Measurements from ENCODE around the gene GABRG3.

GABRG3 gene

DNA sequence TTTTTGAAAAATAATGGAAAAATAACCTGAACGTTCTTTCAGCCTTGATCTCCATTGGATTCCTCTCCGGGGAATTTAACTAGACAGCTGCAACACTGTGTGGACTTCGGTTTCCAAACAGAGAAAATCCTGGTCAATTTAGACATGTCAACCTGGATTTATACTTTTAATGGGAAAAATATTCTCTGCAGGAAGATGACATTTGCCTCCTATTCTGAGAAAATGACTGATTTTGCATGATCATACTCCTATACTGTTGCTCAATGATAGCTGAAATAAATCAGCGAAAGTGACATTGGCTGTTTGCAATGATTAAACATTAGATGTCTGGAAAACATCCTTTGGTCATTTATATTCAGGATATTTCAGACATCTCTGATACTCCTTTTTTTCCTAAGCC lies 94.8 kb downstream of the GABRG3 start:
- DNase-seq, result no peak

DNA sequence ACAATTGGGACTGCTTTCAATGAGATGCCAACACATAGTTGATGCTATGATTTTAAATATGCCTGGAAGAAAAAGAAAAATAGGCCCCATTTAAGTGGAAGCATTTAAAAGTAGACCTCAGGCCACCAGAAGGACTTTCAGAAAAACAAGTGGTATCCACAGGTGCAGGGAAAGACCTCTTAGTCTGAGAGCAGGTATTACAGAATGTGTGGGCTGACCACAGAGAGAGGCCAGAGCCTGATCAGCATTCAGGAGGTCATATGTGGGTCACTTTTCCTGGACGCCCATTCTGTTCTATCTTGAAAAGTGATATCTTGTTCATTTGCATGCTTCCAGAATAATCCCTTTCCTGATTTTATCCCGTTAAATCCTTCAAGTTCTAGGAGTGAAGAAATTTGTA lies 95.5 kb downstream of the GABRG3 start:
- no peak for DNase-seq

DNA sequence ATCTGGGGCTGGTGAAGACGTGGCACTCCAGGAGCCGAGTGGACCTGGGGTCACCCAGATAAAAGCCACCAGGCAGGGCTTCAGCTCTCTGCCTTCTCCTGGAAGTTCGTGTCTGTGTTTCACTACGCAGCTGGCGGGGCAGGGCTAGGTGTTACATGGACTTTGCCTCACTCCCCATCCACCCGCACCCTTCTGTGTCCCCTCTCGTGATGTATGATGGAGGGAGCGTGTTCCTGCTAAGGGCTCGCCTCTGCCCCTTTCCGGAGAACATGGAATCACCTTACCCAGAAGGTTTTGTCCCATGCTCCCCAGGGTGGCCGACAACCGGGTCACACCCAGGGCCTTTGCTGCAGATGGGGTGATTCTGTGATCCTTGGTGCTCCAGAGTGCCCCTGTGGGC lies 96.2 kb downstream of the GABRG3 start:
- no peak for DNase-seq

DNA sequence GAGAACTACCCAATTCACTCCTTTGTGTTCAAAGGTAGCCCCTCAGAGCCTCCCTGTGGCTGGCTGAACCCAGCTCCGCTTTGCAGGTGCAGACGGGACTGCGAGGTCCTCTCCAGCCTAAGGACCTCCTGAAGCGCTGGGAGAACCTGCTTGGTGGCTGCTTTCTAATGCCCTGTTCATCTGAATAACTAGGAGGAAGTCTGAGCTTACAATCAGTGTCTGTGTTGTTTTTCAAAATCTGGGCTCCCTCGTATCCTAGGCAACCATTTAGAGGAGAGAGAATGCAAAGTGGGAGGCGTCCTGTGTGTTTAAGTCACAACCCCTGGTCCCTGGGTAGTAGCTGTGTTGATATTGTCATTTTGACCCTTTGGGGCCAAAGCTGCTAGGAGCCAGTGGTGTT lies 99.9 kb downstream of the GABRG3 start:
- no peak for DNase-seq

DNA sequence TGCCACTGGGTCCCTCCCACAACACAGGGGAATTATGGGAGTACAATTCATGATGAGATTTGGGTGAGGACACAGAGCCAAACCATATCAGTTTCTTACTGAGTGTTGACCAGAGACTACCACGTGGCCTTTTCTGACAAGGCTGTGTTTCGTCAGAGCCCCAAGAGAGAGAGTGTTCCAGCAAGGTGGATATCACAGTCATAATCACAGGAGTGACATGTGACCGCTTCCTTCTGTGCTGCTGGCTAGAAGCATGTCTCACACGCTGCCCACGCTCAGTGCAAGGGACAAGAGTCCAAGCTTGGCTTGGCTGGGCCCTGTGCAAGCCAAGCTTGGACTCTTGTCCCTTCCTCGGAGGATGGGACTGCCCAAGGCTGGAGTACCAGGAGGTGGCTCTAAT lies 103.2 kb downstream of the GABRG3 start:
- no peak for DNase-seq

DNA sequence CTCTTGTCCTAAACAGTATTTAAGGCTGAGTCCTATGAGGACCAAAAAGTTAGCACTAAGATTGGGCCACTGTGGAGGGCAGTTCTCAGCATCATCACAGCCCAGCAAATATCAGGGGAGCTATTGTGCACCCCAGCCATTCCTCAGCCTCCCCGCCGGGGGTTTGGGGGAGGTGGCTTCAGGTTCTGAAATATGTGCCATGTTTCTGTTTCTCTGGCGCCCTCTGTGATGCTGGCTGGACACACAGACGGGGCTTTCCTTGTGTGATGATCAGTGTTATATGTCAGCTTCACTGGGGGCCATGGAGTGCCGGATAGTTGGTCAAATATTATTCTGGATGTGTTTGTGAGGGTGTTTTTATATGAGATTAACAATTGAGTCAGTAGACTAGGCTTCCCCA lies 106.8 kb downstream of the GABRG3 start:
- no peak for DNase-seq

DNA sequence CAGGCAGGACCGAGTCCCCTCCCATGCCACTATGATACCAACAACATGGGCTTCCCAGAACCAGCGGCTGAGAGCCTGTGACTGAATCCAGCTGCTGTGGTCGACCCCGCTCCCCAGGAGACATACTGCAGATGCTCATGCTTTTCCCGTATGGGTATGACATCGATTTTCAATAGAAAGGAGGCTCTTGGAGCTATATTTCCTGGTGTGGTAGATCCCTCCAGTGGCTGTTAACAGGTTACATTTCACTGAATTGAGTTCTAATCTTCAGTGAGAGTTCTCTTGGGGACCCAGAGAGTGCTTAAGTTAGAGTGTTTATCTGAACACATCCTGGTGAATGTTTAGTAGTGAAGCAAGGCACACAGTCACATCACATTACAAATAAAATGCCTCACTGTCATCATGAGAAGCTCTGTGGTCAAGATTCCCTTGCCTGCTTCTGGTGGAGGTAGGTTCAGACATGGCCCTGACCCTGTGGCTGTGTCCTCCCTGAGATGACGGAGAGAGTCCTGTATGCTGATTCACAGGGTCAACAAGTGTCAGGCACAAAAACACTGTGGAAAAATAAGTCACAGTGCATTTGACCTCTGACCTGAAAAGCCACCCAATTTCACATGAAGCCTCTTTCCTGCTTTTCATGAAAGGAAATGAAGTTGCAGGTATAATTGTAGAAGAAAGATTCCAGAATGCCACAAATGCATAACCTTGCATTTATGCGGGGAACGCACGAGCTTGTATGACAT lies 110.9 kb downstream of the GABRG3 start:
- DNase-seq, result no peak

DNA sequence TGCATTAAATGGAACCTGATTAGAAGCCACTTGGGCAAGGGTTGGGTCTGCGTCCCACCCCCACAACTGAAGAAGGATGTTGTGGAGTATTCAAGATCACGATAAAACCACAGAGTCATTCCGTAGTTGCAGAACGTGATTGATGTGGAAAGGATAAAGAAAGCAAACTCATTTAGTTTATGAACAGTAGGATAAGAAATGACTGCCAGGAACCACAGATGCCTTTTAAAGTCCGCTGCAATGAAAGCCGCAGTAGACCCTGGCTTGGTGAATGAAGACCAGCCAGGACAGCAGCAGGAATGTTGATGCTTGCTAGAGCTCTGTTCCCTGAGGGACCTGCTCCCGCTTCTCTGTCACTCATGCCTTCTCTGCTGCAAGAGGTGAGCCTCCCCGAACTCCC lies 111.5 kb downstream of the GABRG3 start:
- no peak for DNase-seq

DNA sequence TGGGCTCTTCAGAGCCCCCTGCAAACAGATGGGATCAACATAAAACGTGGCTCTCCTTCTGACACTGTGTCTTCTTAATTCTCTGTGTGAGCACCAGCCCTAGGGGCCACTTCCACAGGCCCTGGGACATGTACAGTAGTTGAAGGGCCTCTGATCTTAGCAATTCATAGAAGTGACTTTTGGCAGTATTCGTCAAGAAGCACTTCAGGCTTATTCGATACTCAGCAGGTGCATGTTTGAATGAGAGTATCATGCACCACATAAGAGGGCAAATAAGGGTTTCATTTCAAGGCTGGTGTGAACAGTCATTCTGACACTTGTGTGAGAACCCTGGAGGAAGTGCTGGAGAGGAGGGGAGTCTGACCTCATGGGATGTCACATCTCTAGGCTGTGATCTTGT lies 113.9 kb downstream of the GABRG3 start:
- DNase-seq, result no peak

DNA sequence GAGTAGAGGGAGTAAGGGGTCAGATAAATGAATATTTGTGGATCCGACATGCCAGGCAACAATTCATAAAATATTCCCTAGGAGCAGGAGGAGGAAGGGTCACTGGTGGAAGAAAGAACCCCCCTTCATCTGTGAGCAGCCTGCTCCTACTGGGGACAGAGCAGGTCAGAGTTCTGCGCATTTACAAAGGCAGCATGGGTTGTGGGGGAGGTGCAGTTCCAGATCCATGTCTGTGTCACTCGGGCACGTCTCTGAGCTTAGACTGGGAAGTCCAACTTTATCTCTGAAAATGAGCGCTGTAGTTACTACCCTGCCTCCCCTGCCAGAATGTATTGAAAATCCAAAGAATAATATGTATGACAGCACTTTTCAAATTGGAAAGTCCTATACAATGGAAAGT lies 115.2 kb downstream of the GABRG3 start:
- DNase-seq, result no peak

DNA sequence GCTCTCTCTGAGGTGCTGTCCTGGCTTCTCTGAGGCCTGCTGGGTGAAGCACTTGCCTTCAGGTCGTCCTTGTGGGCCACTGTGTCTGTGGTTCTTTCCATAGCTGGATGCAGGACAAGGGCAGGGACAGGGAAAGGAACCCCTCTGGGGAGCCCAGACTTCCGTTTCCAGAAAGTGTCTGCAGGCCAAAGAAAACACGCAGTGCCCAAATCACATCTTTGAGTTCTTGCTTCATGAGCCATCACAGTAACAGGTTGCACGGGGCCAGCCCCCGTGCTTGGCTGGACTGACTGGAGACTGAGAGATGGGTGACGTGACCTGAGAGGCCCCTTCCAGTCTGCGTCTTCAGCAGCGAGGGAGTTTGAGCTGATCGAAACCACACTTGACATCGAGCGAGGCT lies 115.8 kb downstream of the GABRG3 start:
- DNase-seq, result no peak

DNA sequence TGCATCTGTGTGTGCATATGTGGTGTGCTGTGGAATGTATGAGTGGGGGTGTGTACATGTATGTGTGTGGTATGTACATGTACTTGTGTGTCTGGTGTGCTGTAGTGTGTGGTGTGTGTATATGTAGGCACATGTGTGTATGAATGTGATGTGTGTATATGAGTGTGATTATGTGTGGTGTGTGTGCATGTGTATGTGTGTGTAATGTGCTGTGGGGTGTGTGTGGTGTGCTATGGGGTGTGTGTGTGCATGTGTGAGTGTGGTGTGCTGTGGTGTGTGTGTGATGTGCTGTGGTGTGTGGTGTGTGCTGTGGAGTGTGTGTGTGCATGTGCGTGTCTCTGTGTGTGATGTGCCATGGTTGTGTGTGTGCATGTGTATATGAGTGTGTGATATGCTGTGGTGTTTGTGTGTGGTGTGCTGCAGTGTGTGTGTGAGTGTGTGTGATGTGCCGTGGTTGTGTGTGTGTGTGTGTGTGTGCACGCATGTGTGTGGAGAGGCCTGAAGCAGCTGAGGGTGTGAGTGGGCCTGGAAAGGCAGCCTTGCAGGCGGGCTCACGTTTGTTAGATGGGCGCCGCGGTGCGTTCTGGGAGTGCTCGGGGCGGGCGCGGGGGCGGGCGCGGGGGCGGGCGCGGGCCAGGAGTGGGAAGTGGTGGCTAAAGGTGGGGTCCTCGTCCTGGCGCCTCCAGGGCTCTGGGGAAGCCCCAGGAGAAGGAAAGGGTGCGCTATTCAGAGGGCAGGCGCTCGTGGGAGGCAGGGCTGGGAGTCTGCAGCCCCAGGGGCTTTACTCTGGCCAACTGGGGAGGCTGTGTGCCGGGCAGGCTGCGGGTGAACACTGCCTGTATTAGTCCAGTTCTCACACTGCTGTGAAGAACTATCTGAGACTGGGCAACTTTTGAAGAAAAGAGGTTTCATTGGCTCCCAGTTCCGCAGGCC lies 116.9 kb downstream of the GABRG3 start:
- DNase-seq, result no peak

DNA sequence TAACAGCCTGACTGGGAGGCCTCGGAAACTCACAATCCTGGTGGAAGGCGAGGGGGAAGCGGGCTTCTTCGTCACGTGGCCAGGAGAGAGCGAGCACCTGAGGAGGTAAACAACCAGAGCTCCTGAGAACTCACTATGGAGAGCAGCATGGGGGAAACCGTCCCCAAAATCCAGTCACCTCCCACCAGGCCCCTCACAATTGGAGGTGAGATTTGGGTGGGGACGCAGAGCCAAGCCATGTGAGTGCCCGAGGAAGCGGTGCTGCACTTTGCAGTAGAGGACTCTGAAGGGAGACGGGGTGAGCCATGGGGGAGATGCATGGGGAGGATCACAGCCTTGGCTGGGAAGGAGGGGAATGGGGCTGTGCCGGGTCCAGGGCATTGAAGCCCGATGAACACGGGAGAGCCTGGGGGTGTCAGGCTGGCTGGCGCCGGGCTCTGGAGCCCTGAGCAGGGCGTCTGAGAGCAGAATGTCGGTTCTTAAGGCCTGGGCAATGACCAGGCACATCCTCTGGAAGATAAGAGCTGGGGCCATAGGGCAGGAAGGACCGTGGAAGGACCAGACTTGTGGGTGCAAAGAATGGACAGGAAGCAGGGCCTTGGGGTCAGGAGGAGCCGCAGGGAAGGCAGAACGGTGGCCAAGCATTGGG lies 117.7 kb downstream of the GABRG3 start:
- no peak for DNase-seq

DNA sequence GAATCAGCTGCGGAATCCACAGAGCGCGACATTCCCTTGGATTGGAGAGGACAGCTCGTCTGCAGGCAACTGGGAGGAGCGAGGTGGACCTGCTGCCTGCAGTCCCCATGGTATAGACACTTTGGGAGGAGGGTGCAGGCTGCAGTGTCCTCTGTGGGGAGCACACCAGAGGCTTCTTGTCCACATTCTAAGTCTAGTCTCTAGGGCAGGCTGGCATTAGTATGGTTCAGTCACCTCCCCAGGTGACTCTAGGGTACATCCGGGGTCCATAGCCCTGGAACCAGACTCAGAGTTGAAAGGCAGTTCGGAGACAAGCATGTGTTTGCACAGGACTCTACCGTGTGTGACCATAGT lies 118.2 kb downstream of the GABRG3 start:
- no peak for DNase-seq

DNA sequence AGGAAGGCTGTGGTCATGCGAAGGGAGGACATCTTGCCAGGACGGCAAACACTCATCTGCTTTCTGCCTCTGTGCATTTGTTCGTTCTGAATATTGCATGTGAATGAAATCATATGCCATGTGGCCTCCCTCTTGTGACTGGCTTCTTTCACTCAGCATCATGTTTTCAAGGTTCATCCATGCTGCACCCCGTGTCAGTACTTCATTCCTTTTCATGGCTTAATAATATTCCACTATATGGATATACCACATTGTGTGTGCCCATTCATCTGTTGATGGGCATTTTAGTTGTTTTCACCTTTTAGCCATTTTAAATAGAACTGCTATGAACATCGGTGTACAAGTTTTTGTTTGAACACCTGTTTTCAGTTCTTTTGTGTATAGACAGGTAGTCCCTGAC lies 118.7 kb downstream of the GABRG3 start:
- DNase-seq, result no peak

DNA sequence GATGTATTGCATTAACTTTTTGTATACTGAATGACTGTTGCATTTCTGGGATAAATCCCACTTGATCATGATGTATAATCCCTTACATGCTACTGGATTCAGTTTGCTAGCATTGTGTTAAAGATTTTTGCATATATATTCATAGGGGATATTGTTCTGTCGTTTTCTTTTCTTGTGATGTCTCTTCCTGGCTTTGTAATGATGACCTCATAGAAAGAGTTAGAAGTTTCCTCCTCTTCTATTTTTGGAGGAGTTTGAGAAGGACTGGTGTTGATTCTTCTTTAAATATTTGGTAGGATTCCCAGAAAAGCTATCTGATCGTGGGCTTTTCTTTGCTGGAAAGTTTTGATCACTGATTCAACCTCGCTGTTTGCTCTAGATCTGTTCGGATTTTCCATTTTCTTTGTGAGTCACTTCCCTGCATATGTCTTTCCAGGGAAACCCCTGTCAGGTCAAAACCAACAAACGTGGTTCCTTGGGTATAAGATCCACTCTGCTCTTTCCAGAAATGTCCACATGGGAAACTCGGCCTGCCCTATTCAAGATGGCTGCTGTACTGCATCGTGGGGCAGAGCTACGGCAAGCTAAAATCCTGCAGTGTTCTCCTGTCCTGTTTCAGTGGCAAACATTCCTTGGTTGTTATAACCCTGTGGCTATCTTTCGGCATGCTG lies 120.4 kb downstream of the GABRG3 start:
- no peak for DNase-seq

DNA sequence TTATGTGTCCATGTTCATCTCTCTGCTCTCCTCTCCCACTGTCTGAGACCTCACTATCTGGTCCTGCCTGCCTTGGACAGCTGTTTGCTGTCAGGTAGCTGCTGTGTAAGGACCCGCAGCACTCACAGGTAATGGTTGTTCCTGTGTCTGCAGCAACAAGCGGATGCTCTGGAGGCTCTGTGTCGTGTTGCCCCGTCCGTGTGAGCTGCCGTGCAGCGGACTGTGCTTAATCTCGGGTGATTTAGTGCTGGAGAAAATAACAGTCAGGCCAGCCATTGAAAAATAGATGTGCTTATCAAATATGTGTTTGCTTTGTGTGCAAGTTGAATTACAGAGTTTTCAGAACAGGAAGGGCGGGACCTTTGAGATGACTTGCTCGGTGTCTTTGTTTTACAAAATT lies 121.4 kb downstream of the GABRG3 start:
- no peak for DNase-seq

DNA sequence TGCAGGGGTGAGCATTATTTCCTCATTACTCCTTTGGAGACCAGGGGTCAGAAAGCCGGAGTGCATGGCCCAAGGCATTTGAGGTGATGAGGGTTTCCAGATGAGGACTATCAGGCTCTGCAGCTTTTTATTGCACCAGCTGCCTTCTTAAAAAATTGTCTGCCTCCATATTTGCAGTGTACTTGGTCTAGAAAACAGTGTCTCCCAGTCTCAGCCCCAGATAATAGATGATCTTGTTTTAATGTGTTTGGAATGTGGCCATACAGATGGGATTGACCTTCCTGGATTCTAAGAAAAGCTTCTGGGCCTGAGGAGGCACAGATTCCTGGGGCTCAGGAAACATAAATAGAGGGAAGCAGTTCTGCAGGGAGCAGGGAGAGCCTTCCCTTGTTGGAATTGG lies 123.3 kb downstream of the GABRG3 start:
- DNase-seq, result no peak

DNA sequence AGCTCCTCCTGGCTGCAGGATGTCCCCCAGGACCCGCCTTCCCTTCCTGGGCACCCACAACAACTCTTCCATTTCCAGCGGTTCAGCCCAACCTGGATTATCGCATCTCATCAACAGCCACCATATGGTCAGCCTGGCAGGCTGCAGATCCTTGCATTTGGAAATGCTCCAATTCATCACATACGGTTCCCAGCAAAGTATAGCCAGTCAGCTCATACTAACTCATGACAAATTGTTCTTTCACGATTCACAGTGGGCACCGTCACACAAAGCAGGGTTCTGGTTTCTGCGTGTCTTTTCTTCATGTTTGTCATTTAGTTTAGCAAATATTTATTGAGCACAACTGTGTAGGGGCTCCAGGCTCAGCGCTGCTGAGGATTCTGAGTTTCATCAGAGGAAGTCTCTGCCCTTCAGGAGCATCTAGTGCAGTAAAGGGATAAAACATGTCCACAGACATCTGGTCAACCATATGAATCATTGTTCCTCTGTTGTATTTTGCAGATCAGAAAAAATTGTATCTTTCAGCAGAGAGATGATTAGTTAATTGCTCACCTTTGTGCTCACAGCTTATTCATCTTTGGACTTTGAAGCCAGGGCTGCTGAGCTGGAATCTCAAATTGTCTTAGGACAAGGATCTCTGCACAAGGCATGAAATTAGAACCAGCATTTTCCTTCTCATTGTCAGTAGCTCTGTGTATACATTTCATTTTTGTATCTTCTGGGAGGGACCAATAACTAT lies 125.1 kb downstream of the GABRG3 start:
- DNase-seq, result no peak

DNA sequence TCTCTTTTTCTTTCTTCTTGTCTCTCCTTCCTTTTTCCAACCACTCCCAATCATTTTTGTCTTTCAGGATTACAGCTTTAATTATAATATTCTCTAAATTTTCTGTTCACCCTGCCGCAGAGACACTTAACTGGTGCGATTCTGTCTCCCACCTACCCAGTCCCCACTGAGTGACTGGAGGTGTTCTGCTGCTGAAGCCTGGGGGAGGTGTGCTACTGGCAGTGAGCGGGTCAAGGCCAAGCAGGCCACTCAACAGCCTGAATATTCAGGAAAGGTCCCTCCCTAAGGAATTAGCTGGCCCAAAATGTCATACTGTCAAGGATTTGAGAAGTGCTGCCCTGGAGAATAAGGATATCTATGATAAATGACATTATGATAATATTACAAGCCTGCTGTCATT lies 126.5 kb downstream of the GABRG3 start:
- DNase-seq, result no peak

DNA sequence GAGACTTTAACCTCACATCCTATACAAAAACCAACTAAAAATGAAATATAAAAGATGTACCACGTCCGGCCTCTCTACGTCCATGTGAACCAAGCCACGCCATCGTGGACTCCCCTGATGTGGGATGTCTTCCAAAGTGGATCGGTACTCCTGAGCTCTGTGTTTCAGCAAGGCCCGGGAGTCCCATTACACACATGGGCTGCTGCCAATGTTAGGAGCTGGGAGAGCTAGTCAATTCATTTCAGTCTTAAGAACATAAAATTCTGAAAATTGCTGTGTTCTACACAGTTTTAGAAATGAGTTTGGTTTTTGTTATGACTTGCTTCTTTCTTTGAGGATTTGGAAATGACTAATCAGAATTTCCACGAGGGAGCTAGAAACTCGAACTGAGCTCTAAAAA lies 131.0 kb downstream of the GABRG3 start:
- no peak for DNase-seq

DNA sequence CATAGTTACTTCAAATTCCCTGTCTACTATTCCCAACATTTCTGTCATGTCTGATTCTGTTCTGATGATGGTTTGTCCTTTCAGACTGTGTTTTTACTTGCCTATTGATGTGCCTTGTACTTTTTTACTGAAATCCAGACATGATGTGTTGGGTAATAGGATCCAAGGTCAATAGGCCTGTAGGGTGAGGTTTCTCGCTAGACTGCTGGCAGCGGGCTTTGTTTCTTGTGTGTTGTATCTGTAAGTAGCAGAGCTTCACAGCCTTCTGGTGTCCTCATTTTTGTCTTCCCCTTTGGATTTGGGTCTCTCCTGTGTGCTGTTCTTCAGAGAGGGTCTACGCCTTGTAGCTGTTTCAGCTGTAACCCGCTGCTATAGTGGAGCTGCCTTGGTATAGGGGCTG lies 140.3 kb downstream of the GABRG3 start:
- DNase-seq, result no peak

DNA sequence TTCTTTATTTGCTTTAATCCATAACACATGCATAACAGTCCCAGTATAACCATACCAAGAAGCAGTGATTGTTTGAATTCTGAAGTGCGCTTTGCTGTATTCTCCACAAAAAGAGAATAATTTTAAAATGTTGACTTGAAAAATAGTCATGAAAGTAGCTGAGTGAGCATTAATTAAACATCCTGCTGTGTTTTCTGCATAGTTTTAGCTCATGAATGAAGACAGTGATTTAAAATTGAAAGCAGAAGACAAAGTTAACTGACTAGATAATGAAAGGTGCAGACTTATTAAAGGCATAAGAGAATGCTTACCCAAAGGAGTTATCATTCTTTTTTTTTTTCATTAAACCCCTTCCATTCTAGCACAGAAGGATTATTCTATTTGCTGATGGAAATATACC lies 143.5 kb downstream of the GABRG3 start:
- DNase-seq, result no peak
